Brain microvascular endothelial cell (primary cell): ENCODE measurements around the gene DMXL1.
A peak's percentile ranks its signal among the peaks of the same experiment; 100 is the strongest.

Experiments
- DNase-seq: peaks from one replicate; pipeline ENCODE4 v3.0.0-alpha.2; 2020
- H3K27ac ChIP-seq: fragments of 250-450 bp; sonication (Bioruptor Pico); 2 replicates; pipeline ENCODE4 v1.5.1; 2020; ENCODE audit warnings: mild to moderate bottlenecking, moderate library complexity
- H3K27me3 ChIP-seq: fragments of 250-450 bp; sonication (Bioruptor Pico); replicated peaks from 2 replicates; pipeline ENCODE4 v1.5.1; 2020; ENCODE audit warnings: mild to moderate bottlenecking
- H3K36me3 ChIP-seq: fragments of 250-450 bp; sonication (Bioruptor Pico); replicated peaks from 2 replicates; pipeline ENCODE4 v1.5.1; 2020; ENCODE audit warnings: mild to moderate bottlenecking
- H3K4me3 ChIP-seq: 2 replicates; pipeline ENCODE4 v1.5.1; 2011; ENCODE audit warnings: low read depth, mild to moderate bottlenecking, control low read depth, low read length, moderate library complexity
- in situ Hi-C: cut with HindIII; loops from 2 replicates; pipeline ENCODE4 v1.10.0; 2017; ENCODE audit warnings: low sequenced_read_pairs, low pct_ligation_motif_present
- TF ChIP-seq, protein P1 (sequence below): IDR thresholded peaks from 2 replicates; pipeline ENCODE4 v1.5.1; 2011; ENCODE audit warnings: low read depth, mild to moderate bottlenecking, moderate library complexity, low read length, control low read depth, inconsistent platforms; ENCODE audit errors: missing control alignments

DMXL1 gene

DNA sequence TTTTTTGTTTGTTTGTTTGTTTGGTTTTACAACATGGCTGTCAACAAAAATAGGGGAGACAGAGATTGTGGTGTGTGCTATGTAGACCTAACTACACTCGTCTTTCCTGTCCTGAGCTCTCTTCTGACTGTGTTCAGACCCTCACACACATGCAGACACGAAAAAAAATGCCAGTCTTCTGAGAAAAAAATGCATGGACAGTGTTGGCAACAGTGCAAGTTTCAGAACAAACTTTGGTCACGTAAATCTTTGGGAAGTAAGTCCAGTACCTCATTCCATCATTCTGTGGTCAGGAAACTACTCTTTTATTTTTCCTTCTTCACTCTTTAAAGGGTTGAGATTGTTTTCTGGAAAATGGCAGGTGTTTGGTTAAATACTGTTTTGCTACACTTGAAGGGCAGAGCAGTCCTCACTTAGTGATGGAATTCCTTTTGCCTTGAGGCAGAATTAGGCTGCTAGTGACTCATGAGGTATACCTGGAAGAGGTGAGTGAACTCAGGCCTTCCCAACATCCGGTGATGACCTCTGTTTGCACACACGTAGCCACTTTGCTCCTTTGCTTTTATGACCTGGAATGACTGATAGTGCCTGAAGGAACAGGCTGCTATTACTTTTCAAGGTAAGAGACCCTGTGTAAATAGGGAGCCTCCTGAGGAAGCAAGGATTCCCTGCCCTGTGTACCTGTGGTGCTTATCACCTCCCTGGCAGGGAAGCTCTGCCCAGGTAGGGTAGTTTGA, 203.3 kb downstream of the DMXL1 start:
- H3K36me3 ChIP-seq, result no peaks in the 10 kb centered on the region
- in situ Hi-C loops, result no loop called here
- no peak overlapping the region for H3K27ac ChIP-seq
- no peak for DNase-seq
- H3K27me3 ChIP-seq, result no peaks in the 10 kb centered on the region
- H3K4me3 ChIP-seq, result no peak overlapping the region
- TF ChIP-seq, protein P1, sequence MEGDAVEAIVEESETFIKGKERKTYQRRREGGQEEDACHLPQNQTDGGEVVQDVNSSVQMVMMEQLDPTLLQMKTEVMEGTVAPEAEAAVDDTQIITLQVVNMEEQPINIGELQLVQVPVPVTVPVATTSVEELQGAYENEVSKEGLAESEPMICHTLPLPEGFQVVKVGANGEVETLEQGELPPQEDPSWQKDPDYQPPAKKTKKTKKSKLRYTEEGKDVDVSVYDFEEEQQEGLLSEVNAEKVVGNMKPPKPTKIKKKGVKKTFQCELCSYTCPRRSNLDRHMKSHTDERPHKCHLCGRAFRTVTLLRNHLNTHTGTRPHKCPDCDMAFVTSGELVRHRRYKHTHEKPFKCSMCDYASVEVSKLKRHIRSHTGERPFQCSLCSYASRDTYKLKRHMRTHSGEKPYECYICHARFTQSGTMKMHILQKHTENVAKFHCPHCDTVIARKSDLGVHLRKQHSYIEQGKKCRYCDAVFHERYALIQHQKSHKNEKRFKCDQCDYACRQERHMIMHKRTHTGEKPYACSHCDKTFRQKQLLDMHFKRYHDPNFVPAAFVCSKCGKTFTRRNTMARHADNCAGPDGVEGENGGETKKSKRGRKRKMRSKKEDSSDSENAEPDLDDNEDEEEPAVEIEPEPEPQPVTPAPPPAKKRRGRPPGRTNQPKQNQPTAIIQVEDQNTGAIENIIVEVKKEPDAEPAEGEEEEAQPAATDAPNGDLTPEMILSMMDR, result no peak

DNA sequence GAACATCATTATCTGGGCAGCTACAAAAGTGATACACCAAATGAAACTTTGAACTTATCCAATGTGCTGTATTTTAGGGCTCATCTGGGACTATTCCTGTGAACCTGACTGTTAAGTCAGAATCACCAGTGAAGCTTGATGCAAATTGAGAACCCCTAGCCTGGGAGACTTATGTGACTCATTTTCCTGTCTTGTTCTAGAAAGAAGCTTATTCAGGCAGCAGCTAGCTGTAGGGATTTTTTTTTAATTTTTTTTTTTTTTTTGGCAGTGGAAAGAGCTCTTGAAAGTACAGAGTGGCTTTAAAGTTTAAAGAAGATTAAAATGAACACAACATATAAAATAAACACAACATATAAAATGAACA, 203.9 kb downstream of the DMXL1 start:
- Histone ChIP-seq H3K27me3 (no peaks in the 10 kb centered on the region), H3K4me3 (no peak overlapping the region), H3K36me3 (no peaks in the 10 kb centered on the region), H3K27ac (peak overlapping the region; percentile 29)
- in situ Hi-C loops, result no loop called here
- peak; percentile 74 for DNase-seq
- TF ChIP-seq, protein P1, result no peak

DNA sequence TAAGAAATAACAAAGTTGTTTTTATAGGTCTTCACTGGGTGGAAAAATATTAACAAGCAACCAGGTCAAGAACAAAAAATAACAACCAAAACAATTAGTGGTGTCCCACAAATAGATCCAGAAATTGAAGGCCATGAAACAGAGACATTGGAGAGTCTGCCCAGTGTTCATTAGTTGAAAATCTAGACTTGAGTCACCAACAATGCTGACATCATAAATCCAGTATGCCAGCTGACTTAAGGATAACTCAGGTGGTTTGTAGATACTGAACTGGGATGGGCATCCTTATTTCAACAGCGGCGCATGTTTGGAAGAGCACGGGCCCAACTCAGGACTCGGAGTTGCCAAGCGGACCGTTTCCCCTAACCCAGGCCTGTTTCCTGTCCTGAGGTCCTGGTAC, 204.3 kb downstream of the DMXL1 start:
- H3K4me3 ChIP-seq, result no peak overlapping the region
- in situ Hi-C loops, result no loop called here
- peak; percentile 20 for DNase-seq
- no peaks in the 10 kb centered on the region for H3K36me3 ChIP-seq
- H3K27ac ChIP-seq, result peak overlapping the region; percentile 29
- H3K27me3 ChIP-seq, result no peaks in the 10 kb centered on the region
- TF ChIP-seq, protein P1, result no peak

DNA sequence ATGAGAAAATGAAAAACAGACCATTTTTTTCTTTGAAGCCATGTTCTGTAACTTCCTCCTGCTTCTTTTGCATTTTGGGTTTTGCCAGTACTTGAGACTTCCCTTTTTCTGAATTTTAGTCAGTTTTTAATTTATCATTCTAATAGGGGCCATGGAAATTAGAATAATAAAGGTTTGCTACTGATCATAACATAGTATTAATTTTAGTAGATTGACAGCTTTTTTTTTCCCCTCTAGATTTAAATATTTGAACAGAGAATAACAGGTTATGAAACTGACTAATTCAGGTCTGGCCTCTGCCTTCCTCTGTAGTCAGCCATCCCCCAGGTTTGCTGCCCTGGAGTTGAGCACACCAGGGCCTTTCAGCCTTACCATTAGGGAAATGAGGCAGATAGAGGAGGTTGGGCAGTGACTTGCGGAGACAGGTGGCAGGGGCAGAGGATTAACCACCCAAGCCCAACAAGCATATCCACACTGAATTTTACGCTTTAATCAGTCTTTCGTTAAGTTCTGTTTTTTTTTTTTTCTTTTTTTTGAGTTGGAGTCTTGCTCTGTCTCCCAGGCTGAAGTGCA, 204.8 kb downstream of the DMXL1 start:
- Histone ChIP-seq H3K27me3 (no peaks in the 10 kb centered on the region), H3K4me3 (no peak overlapping the region), H3K27ac (peak overlapping the region; percentile 29), H3K36me3 (no peaks in the 10 kb centered on the region)
- no peak for DNase-seq
- in situ Hi-C loops, result no loop called here
- TF ChIP-seq, protein P1, result no peak

DNA sequence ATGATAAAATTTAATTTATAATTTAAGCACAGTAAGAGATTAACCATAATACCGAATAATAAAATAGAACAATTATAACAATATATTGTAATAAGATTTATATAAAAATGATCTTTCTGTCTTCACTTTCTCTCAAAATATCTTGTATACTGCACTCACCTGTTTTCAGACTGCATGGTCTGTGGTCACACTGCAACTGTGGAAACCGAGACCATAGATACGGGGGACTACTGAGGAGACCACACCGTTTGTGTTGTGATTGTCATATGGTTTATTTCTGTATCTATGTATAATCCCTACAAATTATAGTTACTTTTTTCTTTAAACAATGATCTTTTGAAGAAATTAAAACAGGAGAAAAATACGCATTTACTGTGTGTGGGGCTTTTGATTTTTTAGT, 206.1 kb downstream of the DMXL1 start:
- no peaks in the 10 kb centered on the region for H3K36me3 ChIP-seq
- TF ChIP-seq, protein P1, result no peak
- DNase-seq, result no peak
- H3K27ac ChIP-seq, result no peak overlapping the region
- H3K27me3 ChIP-seq, result no peaks in the 10 kb centered on the region
- in situ Hi-C loops, result no loop called here
- H3K4me3 ChIP-seq, result no peak overlapping the region
